GM12873 (cell line): Measurements from ENCODE around the gene FAF2.

Experiments used
- CTCF ChIP-seq: IDR thresholded peaks from 2 replicates; pipeline ENCODE4 v1.5.1; 2012; ENCODE audit warnings: low read depth, mild to moderate bottlenecking, moderate library complexity, low read length, control low read depth; ENCODE audit not compliant: insufficient read depth; ENCODE audit errors: missing control alignments

Gene FAF2

GRCh38 chr5:176524138-176524537, 76.0 kb downstream of the FAF2 start:
- TF ChIP-seq CTCF: no peak

- no peak for TF ChIP-seq CTCF
Measured at GRCh38 chr5:176524987-176525386, 76.8 kb downstream of the FAF2 start.

DNA sequence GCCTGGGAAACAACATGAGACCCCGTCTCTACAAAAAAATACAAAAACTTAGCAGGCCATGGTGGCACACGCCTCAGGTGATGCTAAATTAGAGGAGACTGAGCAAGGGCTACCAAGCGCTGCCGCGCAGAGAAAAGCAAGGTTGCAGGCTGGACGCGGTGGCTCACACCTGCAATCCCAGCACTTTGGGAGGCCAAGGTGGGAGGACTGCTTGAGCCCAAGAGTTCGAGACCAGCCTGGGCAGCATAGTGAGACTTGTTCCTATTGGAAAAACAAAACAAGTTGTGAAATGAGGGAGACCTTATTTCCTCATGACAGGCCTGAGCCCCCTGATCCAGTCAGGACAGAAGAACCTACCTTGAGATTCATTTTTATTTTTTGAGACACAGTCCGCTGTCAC, 77.5 kb downstream of the FAF2 start:
- TF ChIP-seq CTCF: no peak

GRCh38 chr5:176526462-176526861, 78.3 kb downstream of the FAF2 start:
- no peak for TF ChIP-seq CTCF

GRCh38 chr5:176527246-176528222, 79.3 kb downstream of the FAF2 start:
- TF ChIP-seq CTCF: no peak

DNA sequence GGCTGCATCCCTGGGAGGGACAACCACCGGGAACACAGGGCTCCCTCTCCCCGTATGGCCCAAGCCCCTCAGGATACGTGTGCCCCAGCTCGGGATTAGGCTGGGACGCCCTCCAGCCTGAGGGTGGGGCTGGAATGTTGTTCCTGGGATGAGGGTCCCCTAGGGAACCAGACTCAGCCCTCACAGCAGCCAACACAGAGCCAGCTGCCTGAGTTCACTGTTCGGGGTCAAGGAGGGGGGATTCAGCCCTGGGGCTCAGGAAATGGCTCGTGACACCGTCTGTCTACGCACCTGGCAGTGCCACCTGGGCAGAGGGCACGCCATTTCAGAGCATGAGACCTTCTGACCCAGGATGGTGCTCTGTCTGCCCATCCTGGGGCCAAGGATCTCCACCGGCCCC, 80.1 kb downstream of the FAF2 start:
- TF ChIP-seq CTCF: no peak

DNA sequence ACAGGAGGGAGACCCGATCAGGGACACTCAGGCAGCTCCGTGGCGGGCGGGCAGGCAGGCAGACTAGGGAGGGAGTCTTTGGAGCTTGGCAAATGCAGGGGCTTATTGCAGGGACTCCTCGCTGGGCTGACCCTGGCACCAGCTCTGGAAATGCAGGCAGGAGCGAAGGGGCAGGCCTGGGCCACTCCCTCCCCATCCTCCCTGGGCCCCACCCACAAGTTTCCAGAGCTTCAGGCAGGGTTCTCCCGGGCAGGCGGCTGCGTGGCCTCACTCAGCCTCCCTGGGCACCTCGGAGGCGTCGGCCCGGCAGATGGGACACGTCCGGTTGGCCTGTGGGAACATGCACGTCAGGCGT, 80.6 kb downstream of the FAF2 start:
- TF ChIP-seq CTCF: no peak
